Activated CD8-positive, alpha-beta memory T cell treated with anti-CD3 and anti-CD28 coated beads, Interleukin-2, amount 10 ng/mL, durations not matched to agents 7 days and 5 days (primary cell): ENCODE results near the gene KRTAP10-2. TPM values are rescaled to one million over a fixed set of nuclear protein-coding genes. Genes with fewer than 3 reads are reported as not detected.
"Not testable (repeated sequence)": the region's sequence is repeated elsewhere in the genome, so short reads cannot be mapped to it uniquely, and the experiment has no call there.

Source experiments
- ATAC-seq: fragments of 150-1000 bp; cut with Tn5 transposase; one replicate; pipeline ENCODE4 v1.10.0; 2021; ENCODE audit warnings: moderate library complexity
- CTCF ChIA-PET: fragments of 350-600 bp; sonication (Branson Sonifier 250); formaldehyde crosslinking; loops from one replicate; lab custom pipeline; 2021; ENCODE audit warnings: antibody characterized with exemption; lab: Charles Lee
- DNase-seq: peaks from one replicate; pipeline ENCODE4 v3.0.0-alpha.2; 2020
- H3K27ac Mint-ChIP-seq: one replicate; pipeline ENCODE4 v1.8.0; 2021; ENCODE audit warnings: mild to moderate bottlenecking, mixed read lengths
- H3K27me3 Mint-ChIP-seq: one replicate; pipeline ENCODE4 v1.8.0; 2021; ENCODE audit warnings: mixed read lengths
- H3K36me3 Mint-ChIP-seq: one replicate; pipeline ENCODE4 v1.8.0; 2021; ENCODE audit warnings: mild to moderate bottlenecking, mixed read lengths
- H3K4me1 Mint-ChIP-seq: one replicate; pipeline ENCODE4 v1.8.0; 2021; ENCODE audit warnings: mixed read lengths
- H3K4me3 Mint-ChIP-seq: one replicate; pipeline ENCODE4 v1.8.0; 2021; ENCODE audit warnings: mild to moderate bottlenecking, moderate library complexity, mixed read lengths
- H3K9me3 Mint-ChIP-seq: one replicate; pipeline ENCODE4 v1.8.0; 2022; ENCODE audit warnings: low read depth, mixed read lengths
- total RNA-seq, 2 experiments: library from RNA; stranded (reverse); gene quantifications; one replicate each; pipeline ENCODE4 v1.2.3, GENCODE V29; 2021

KRTAP10-2 gene
- total RNA-seq, 2 experiments from 2014 or later, result not detected

DNA sequence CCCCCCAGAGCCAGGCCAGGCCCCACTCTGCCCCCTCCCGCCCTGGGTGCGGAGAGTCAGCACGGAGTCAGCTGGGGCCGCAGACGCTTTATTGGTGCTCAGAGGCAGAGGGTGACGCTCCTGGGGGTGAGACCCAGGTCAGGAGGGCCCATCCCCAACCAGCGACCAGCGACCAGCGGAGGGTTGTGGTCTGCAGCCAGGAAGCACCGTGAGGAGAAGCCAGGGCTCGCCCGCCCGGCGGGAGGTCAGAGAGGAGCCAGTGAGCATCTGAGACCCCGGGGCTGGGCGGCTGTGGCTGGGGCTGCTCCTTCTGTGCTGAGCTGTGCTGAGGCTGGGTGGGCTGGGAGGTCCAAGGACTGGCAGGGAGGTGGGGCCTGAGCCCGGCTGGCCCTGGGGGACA lies 1.0 kb downstream of the KRTAP10-2 start:
- H3K4me3 Mint-ChIP-seq, H3K27ac Mint-ChIP-seq, ATAC-seq, CTCF ChIA-PET, H3K27me3 Mint-ChIP-seq: not testable (repeated sequence)
- H3K4me1 Mint-ChIP-seq, result peaks cover 14% of the 10 kb centered on the region
- peaks cover 14% of the 10 kb centered on the region for H3K9me3 Mint-ChIP-seq
- peak; percentile 31 for DNase-seq
- peaks cover 19% of the 10 kb centered on the region for H3K36me3 Mint-ChIP-seq

GRCh38 chr21:44549525-44550211 lies 1.6 kb downstream of the KRTAP10-2 start:
- H3K27ac Mint-ChIP-seq, result no peak overlapping the region
- H3K9me3 Mint-ChIP-seq, result peaks cover 14% of the 10 kb centered on the region
- no peak overlapping the region for H3K4me3 Mint-ChIP-seq
- peak; percentile 32 for DNase-seq
- H3K27me3 Mint-ChIP-seq, result no peaks in the 10 kb centered on the region
- ATAC-seq, result no peak
- CTCF ChIA-PET, result no interaction called here
- peaks cover 19% of the 10 kb centered on the region for H3K36me3 Mint-ChIP-seq
- peaks cover 14% of the 10 kb centered on the region for H3K4me1 Mint-ChIP-seq

DNA sequence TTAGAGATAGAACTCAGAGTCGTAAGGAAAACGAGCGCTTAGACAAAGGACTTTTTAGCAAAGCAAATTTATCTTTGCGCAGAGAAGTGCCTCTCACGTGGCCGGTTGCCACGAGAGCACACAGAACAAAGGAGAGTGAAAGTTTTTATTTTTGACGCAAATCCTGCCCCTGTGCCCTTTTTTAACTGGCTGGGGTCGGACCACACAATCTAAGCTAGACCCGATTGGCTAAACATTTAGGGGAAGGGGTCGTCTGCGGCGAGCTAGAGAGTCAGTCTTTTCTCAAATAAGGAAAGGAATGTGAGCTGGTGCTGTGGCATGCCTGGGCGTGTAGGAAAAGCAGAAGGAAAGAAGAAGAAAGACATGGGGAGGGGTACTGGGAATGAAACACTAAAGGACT lies 2.4 kb downstream of the KRTAP10-2 start:
- no peak for DNase-seq
- ATAC-seq, result no peak
- Mint-ChIP-seq H3K27ac (no peak overlapping the region), H3K9me3 (peaks cover 14% of the 10 kb centered on the region), H3K4me1 (peaks cover 14% of the 10 kb centered on the region), H3K4me3 (no peak overlapping the region), H3K27me3 (no peaks in the 10 kb centered on the region), H3K36me3 (peaks cover 19% of the 10 kb centered on the region)
- CTCF ChIA-PET, result no interaction called here

GRCh38 chr21:44548381-44548780 lies 2.9 kb downstream of the KRTAP10-2 start:
- Mint-ChIP-seq H3K36me3 (peaks cover 19% of the 10 kb centered on the region), H3K27ac (no peak overlapping the region), H3K27me3 (no peaks in the 10 kb centered on the region), H3K4me1 (peaks cover 14% of the 10 kb centered on the region), H3K4me3 (no peak overlapping the region), H3K9me3 (peaks cover 14% of the 10 kb centered on the region)
- ATAC-seq (no peak), DNase-seq (peak; percentile 21)
- CTCF ChIA-PET, result interaction anchor here (1.0 to 1.9 kb wide), 2 partner anchors 26 to 245 kb away, joined by 5 to 8 read pairs; no protein-coding TSS in a partner anchor

GRCh38 chr21:44547656-44548331 lies 3.5 kb downstream of the KRTAP10-2 start:
- Mint-ChIP-seq H3K36me3 (peaks cover 19% of the 10 kb centered on the region), H3K27me3 (no peaks in the 10 kb centered on the region), H3K4me1 (peaks cover 14% of the 10 kb centered on the region), H3K27ac (peak overlapping the region; percentile 70), H3K4me3 (peak overlapping the region; percentile 23), H3K9me3 (peaks cover 14% of the 10 kb centered on the region)
- ATAC-seq (peak; percentile 76), DNase-seq (peak; percentile 52)
- CTCF ChIA-PET, result interaction anchor here (0.5 to 1.9 kb wide), 5 partner anchors 27 to 246 kb away, joined by 3 to 8 read pairs (median 3); no protein-coding TSS in a partner anchor

DNA sequence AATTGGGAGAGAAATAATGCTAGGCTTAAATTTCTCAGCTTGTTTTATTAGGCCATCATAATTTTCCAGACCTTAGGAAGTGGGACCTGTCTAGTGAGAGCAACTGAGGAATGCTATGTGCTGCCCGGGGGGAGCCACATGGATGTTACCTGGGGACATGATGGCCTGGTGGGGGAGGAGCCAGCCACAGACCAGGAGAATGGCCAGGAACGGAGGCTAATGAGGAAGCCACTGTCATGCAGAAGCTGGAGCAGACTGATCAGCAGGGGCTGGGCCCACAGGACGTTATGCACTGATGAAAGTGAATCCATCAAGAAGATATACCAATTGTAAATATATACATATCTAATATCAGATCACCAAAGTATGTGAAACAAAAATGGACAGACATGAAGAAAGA lies 6.7 kb downstream of the KRTAP10-2 start:
- Mint-ChIP-seq H3K27ac (no peak overlapping the region), H3K9me3 (peaks cover 16% of the 10 kb centered on the region), H3K36me3 (peaks cover 20% of the 10 kb centered on the region), H3K4me1 (peaks cover 14% of the 10 kb centered on the region), H3K27me3 (no peaks in the 10 kb centered on the region), H3K4me3 (no peak overlapping the region)
- DNase-seq, result peak; percentile 33
- no peak for ATAC-seq
- CTCF ChIA-PET, result no interaction called here

GRCh38 chr21:44542716-44543115 lies 8.6 kb downstream of the KRTAP10-2 start:
- H3K27me3 Mint-ChIP-seq, result no peaks in the 10 kb centered on the region
- peaks cover 16% of the 10 kb centered on the region for H3K9me3 Mint-ChIP-seq
- no peak overlapping the region for H3K4me3 Mint-ChIP-seq
- H3K4me1 Mint-ChIP-seq, result peaks cover 9% of the 10 kb centered on the region
- ATAC-seq (no peak), DNase-seq (no peak)
- no peak overlapping the region for H3K27ac Mint-ChIP-seq
- H3K36me3 Mint-ChIP-seq, result peaks cover 17% of the 10 kb centered on the region
- CTCF ChIA-PET, result no interaction called here

DNA sequence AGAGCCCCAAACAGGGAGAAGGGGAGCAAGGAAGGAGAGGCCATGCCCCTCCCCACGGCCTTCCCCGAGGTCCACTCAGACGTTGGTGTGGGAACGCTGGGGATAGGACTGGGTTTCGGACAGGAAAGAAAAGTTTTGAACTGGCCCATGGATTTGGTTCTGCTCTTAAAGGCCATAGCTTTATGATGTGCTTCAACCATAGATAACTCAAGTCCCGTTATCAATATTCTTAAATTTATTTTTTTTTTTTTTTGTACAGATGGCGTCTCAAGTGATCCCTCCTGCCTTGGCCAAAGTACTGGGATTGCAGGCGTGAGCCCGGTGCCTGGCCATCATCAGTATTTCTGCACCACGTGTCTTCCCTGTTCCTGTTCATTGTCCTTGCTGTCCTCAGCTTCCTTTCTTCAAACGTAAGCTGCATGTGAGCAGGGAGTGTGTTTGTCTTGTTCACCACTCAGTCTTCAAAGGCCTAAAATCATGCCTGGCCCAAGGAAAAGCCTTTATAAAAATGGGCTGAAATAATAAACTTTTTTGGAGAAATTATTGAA lies 10.5 kb downstream of the KRTAP10-2 start:
- peaks cover 2% of the 10 kb centered on the region for H3K27me3 Mint-ChIP-seq
- H3K36me3 Mint-ChIP-seq, result peaks cover 4% of the 10 kb centered on the region
- no peak overlapping the region for H3K27ac Mint-ChIP-seq
- H3K9me3 Mint-ChIP-seq, result peaks cover 4% of the 10 kb centered on the region
- ATAC-seq (no peak), DNase-seq (no peak)
- H3K4me1 Mint-ChIP-seq, result no peaks in the 10 kb centered on the region
- H3K4me3 Mint-ChIP-seq, result no peak overlapping the region
- CTCF ChIA-PET, result interaction anchor here (1.0 to 1.3 kb wide), 3 partner anchors 31 to 252 kb away, joined by 3 to 7 read pairs (median 4); no protein-coding TSS in a partner anchor

- H3K4me3 Mint-ChIP-seq, result no peak within 1 kb of the TSS
- CTCF ChIA-PET, result interaction anchor here (1.0 to 1.3 kb wide), 2 partner anchors 224 to 253 kb away, joined by 3 to 4 read pairs; no protein-coding TSS in a partner anchor
- no peak for ATAC-seq
These were observed 11.2 kb downstream of the KRTAP10-2 start, which contains the start of gene KRTAP10-1 for GRCh38 chr21:44539991-44540666. Gene KRTAP10-1 (minus strand): TSS chr21:44540195. CDS start chr21:44540150, 45 bp downstream.

GRCh38 chr21:44539046-44539445 lies 12.3 kb downstream of the KRTAP10-2 start:
- CTCF ChIA-PET, result no interaction called here
- H3K36me3 Mint-ChIP-seq, result peaks cover 1% of the 10 kb centered on the region
- H3K27ac Mint-ChIP-seq, result no peak overlapping the region
- ATAC-seq, result no peak
- no peak overlapping the region for H3K4me3 Mint-ChIP-seq
- H3K27me3 Mint-ChIP-seq, result peaks cover 2% of the 10 kb centered on the region
- H3K4me1 Mint-ChIP-seq, result no peaks in the 10 kb centered on the region
- peak; percentile 29 for DNase-seq
- H3K9me3 Mint-ChIP-seq, result peaks cover 4% of the 10 kb centered on the region

More at GRCh38 chr21:44539991-44540666, 11.2 kb downstream of the KRTAP10-2 start, which contains the start of gene KRTAP10-1:
- peaks cover 2% of the 10 kb centered on the region for H3K27me3 Mint-ChIP-seq
- peaks cover 1% of the 10 kb centered on the region for H3K36me3 Mint-ChIP-seq
- DNase-seq, result peak; percentile 35
- H3K27ac Mint-ChIP-seq, result no peak within 1 kb of the TSS
- peaks cover 2% of the 10 kb centered on the region for H3K9me3 Mint-ChIP-seq
- H3K4me1 Mint-ChIP-seq, result no peaks in the 10 kb centered on the region

- DNase-seq (peak; percentile 27), ATAC-seq (no peak)
- Mint-ChIP-seq H3K36me3 (peaks cover 1% of the 10 kb centered on the region), H3K4me1 (no peaks in the 10 kb centered on the region), H3K9me3 (peaks cover 4% of the 10 kb centered on the region), H3K27me3 (peaks cover 2% of the 10 kb centered on the region), H3K4me3 (no peak overlapping the region), H3K27ac (no peak overlapping the region)
- CTCF ChIA-PET, result no interaction called here
These were observed 13.1 kb downstream of the KRTAP10-2 start for GRCh38 chr21:44537930-44538911.

GRCh38 chr21:44535963-44536362 lies 15.3 kb downstream of the KRTAP10-2 start:
- CTCF ChIA-PET, result interaction anchor here (1.3 kb wide), 1 partner anchor 257 kb away, joined by 3 read pairs; no protein-coding TSS in a partner anchor
- Mint-ChIP-seq H3K9me3 (peaks cover 2% of the 10 kb centered on the region), H3K27me3 (peaks cover 2% of the 10 kb centered on the region), H3K27ac (no peak overlapping the region), H3K4me1 (no peaks in the 10 kb centered on the region), H3K36me3 (peaks cover under 1% of the 10 kb centered on the region), H3K4me3 (no peak overlapping the region)
- ATAC-seq, result no peak
- no peak for DNase-seq
